22Rv1 (cell line): ENCODE measurements around the gene ATP8A1.
"Not testable (repeated sequence)": the region's sequence is repeated elsewhere in the genome, so short reads cannot be mapped to it uniquely, and the experiment has no call there.

Experiments used
- H3K27ac ChIP-seq: fragments of 450-650 bp; 2 replicates; pipeline ENCODE4 v1.5.1; 2017
- CTCF ChIP-seq: fragments of 450-650 bp; IDR thresholded peaks from 2 replicates; pipeline ENCODE4 v1.5.1; 2017; ENCODE audit warnings: mild to moderate bottlenecking
- ZFX ChIP-seq: fragments of 450-650 bp; IDR thresholded peaks from 2 replicates; pipeline ENCODE4 v1.6.1; 2017; ENCODE audit warnings: antibody characterized with exemption, borderline replicate concordance

The ATP8A1 gene

DNA sequence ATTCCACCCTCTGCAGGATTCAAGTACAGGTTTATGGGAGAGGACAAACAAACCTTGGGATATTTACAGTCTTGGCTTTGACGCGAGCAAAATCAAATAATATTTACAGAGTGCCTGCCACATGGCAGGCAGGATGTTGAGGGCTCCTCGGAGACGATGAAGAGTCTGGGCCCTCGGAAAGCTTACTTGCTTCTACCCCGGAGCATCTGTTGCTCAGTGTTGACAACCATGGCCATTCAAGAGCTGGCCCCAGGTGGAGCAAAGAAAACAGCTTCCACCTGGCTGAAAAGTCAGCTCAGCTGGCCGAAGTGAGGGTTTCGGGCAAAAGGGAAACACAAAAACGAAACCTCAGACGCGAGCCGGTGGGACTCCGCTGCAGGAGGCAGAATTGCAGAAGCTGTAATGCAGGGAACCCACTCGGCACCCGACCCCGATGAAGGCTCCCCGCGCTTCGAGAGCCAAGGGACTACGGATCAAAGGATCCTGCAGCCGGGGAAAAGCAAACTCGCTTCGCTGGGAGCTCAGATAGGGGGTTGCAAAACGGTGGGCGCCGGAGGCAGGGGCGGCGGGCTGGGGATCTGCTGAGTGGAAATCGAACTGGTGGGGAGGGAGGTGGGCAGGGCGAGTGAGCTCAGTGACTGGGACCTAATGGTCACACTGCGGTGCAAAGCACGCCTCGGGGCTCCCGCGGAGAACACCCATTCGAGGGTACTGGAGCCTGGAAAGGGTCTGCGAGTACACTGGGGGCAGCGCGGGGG lies 805 bp downstream of the ATP8A1 start:
- TF ChIP-seq CTCF (no peak), ZFX (no peak)
- H3K27ac ChIP-seq: peak overlapping the region; percentile 88

GRCh38 chr4:42655269-42655637 lies 1.7 kb downstream of the ATP8A1 start:
- no peak for TF ChIP-seq ZFX
- no peak for TF ChIP-seq CTCF
- peak overlapping the region; percentile 88; the same call in 1 of the 2 replicates for H3K27ac ChIP-seq

DNA sequence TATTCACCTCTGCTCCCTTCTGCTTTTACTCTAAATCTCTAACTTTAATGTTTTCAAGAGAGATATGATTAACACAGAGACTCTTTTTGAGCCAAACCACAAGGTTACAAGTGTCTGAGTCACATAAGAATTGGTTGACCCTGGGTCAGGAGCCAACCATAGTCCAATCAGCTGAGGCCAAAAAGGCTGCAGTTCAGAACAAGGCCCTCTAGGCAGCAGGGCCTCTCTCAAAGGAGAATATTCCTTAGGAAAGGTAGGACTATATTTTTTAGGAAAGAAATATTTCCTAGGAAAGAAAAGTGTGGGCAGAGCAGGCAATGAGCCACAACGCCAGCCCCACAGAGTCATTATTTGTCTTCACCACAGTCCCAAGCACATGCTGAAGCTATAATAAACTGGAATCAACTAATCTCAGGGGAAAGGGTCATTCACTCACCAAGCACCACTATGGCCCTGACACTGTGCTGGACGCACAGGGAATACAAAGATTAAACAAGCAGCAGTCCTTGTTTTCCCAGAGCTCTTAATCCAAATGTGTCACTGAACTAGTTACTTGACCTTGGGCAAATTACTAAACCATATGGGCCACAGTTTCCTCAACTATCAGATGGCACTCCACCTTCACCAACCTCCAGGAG lies 2.2 kb downstream of the ATP8A1 start:
- no peak overlapping the region for H3K27ac ChIP-seq
- TF ChIP-seq ZFX (no peak), CTCF (no peak)

GRCh38 chr4:42653626-42654560 lies 3.0 kb downstream of the ATP8A1 start:
- TF ChIP-seq ZFX (no peak), CTCF (no peak)
- peak overlapping the region; percentile 18; the same call in 1 of the 2 replicates for H3K27ac ChIP-seq

- H3K27ac ChIP-seq: not testable (repeated sequence)
Measured at GRCh38 chr4:42652529-42653231, 4.2 kb downstream of the ATP8A1 start.

GRCh38 chr4:42649870-42650269 lies 7.0 kb downstream of the ATP8A1 start:
- no peak overlapping the region for H3K27ac ChIP-seq
- TF ChIP-seq CTCF: no peak
- no peak for TF ChIP-seq ZFX

- no peak for TF ChIP-seq CTCF
- TF ChIP-seq ZFX: no peak
- H3K27ac ChIP-seq: no peak overlapping the region
Measured at GRCh38 chr4:42646999-42647541, 9.8 kb downstream of the ATP8A1 start.
